T-helper 2 cell treated with Interferon-gamma antibody and Interleukin-4, amounts not matched to agents 5 μg/mL and 100 μg/mL, for 36 hours (primary cell): ENCODE data around the gene CPNE6.

Experiments used
- DNase-seq: peaks from one replicate; pipeline ENCODE4 v3.0.0; 2021; ENCODE audit warnings: low spot score
- H3K27ac Mint-ChIP-seq: one replicate; pipeline ENCODE4 v1.8.0; 2021; ENCODE audit warnings: mild to moderate bottlenecking, mixed read lengths
- H3K27me3 Mint-ChIP-seq: one replicate; pipeline ENCODE4 v1.8.0; 2021; ENCODE audit warnings: low read depth, mixed read lengths
- H3K36me3 Mint-ChIP-seq: one replicate; pipeline ENCODE4 v1.8.0; 2021; ENCODE audit warnings: low read depth, mixed read lengths
- H3K4me1 Mint-ChIP-seq: one replicate; pipeline ENCODE4 v1.8.0; 2021; ENCODE audit warnings: low read depth, mixed read lengths
- H3K4me3 Mint-ChIP-seq: one replicate; pipeline ENCODE4 v1.8.0; 2022; ENCODE audit warnings: mild to moderate bottlenecking, moderate library complexity, mixed read lengths
- H3K9me3 Mint-ChIP-seq: one replicate; pipeline ENCODE4 v1.8.0; 2021; ENCODE audit warnings: mixed read lengths

The CPNE6 gene

GRCh38 chr14:24051176-24051788 lies 20.1 kb upstream of the CPNE6 start:
- H3K9me3 Mint-ChIP-seq: no peaks in the 10 kb centered on the region
- no peak for DNase-seq
- H3K4me1 Mint-ChIP-seq: peaks cover 17% of the 10 kb centered on the region
- H3K4me3 Mint-ChIP-seq: peak overlapping the region; percentile 78
- H3K36me3 Mint-ChIP-seq: no peaks in the 10 kb centered on the region
- H3K27ac Mint-ChIP-seq: no peak overlapping the region
- peaks cover 33% of the 10 kb centered on the region for H3K27me3 Mint-ChIP-seq

GRCh38 chr14:24051789-24052655 lies 19.3 kb upstream of the CPNE6 start, which contains the start of gene CARMIL3:
CARMIL3 (plus strand) TSS chr14:24052009; CDS start chr14:24052154, 145 bp downstream.
- Mint-ChIP-seq H3K27ac (no peak within 1 kb of the TSS), H3K4me1 (peaks cover 17% of the 10 kb centered on the region), H3K36me3 (no peaks in the 10 kb centered on the region), H3K4me3 (peak within 1 kb of the TSS; percentile 78), H3K9me3 (no peaks in the 10 kb centered on the region), H3K27me3 (peaks cover 31% of the 10 kb centered on the region)
- peak; percentile 63 for DNase-seq

- peak; percentile 72 for DNase-seq
- Mint-ChIP-seq H3K4me3 (peak overlapping the region; percentile 61), H3K27me3 (peaks cover 29% of the 10 kb centered on the region), H3K27ac (no peak overlapping the region), H3K4me1 (peaks cover 17% of the 10 kb centered on the region), H3K36me3 (no peaks in the 10 kb centered on the region), H3K9me3 (no peaks in the 10 kb centered on the region)
Observed at GRCh38 chr14:24052656-24053547, 18.5 kb upstream of the CPNE6 start.

- no peak for DNase-seq
- Mint-ChIP-seq H3K27ac (peak overlapping the region; percentile 17), H3K36me3 (no peaks in the 10 kb centered on the region), H3K27me3 (peaks cover 23% of the 10 kb centered on the region), H3K4me1 (peaks cover 15% of the 10 kb centered on the region), H3K4me3 (peak overlapping the region; percentile 61), H3K9me3 (no peaks in the 10 kb centered on the region)
Observed at GRCh38 chr14:24053548-24054323, 17.6 kb upstream of the CPNE6 start.

- Mint-ChIP-seq H3K27ac (no peak overlapping the region), H3K9me3 (no peaks in the 10 kb centered on the region), H3K36me3 (no peaks in the 10 kb centered on the region), H3K27me3 (peaks cover 20% of the 10 kb centered on the region), H3K4me3 (no peak overlapping the region), H3K4me1 (peaks cover 15% of the 10 kb centered on the region)
- DNase-seq: no peak
Observed at GRCh38 chr14:24054324-24054641, 17.1 kb upstream of the CPNE6 start.

- Mint-ChIP-seq H3K9me3 (no peaks in the 10 kb centered on the region), H3K27ac (peak overlapping the region; percentile 18), H3K4me3 (no peak overlapping the region), H3K4me1 (peaks cover 15% of the 10 kb centered on the region), H3K36me3 (no peaks in the 10 kb centered on the region), H3K27me3 (peaks cover 20% of the 10 kb centered on the region)
- no peak for DNase-seq
Observed at GRCh38 chr14:24054646-24055045, 16.7 kb upstream of the CPNE6 start.

- no peaks in the 10 kb centered on the region for H3K36me3 Mint-ChIP-seq
- H3K4me3 Mint-ChIP-seq: no peak overlapping the region
- H3K27ac Mint-ChIP-seq: peak overlapping the region; percentile 15
- H3K4me1 Mint-ChIP-seq: peaks cover 12% of the 10 kb centered on the region
- H3K9me3 Mint-ChIP-seq: no peaks in the 10 kb centered on the region
- no peak for DNase-seq
- peaks cover 10% of the 10 kb centered on the region for H3K27me3 Mint-ChIP-seq
Observed at GRCh38 chr14:24055971-24056799, 15.2 kb upstream of the CPNE6 start.

- no peak for DNase-seq
- Mint-ChIP-seq H3K36me3 (no peaks in the 10 kb centered on the region), H3K27ac (no peak overlapping the region), H3K4me3 (no peak overlapping the region), H3K4me1 (peaks cover 11% of the 10 kb centered on the region), H3K9me3 (no peaks in the 10 kb centered on the region), H3K27me3 (peaks cover 10% of the 10 kb centered on the region)
Observed at GRCh38 chr14:24056800-24057184, 14.6 kb upstream of the CPNE6 start.

- Mint-ChIP-seq H3K4me1 (peaks cover 11% of the 10 kb centered on the region), H3K36me3 (no peaks in the 10 kb centered on the region), H3K9me3 (no peaks in the 10 kb centered on the region)
Observed at GRCh38 chr14:24057271-24057670, 14.1 kb upstream of the CPNE6 start.

GRCh38 chr14:24057867-24058259 lies 13.5 kb upstream of the CPNE6 start:
- DNase-seq: no peak
- no peaks in the 10 kb centered on the region for H3K9me3 Mint-ChIP-seq
- no peaks in the 10 kb centered on the region for H3K36me3 Mint-ChIP-seq
- H3K27ac Mint-ChIP-seq: peak overlapping the region; percentile 66
- H3K4me1 Mint-ChIP-seq: peaks cover 8% of the 10 kb centered on the region
- H3K4me3 Mint-ChIP-seq: no peak overlapping the region
- H3K27me3 Mint-ChIP-seq: peaks cover 7% of the 10 kb centered on the region

More at GRCh38 chr14:24057271-24057670, 14.1 kb upstream of the CPNE6 start:
- H3K4me3 Mint-ChIP-seq: no peak overlapping the region
- no peak for DNase-seq
- H3K27me3 Mint-ChIP-seq: peaks cover 10% of the 10 kb centered on the region
- no peak overlapping the region for H3K27ac Mint-ChIP-seq

GRCh38 chr14:24058260-24058950 lies 13.0 kb upstream of the CPNE6 start:
- Mint-ChIP-seq H3K27me3 (peaks cover 2% of the 10 kb centered on the region), H3K4me3 (no peak overlapping the region), H3K27ac (peak overlapping the region; percentile 66), H3K4me1 (peaks cover 3% of the 10 kb centered on the region), H3K36me3 (no peaks in the 10 kb centered on the region), H3K9me3 (no peaks in the 10 kb centered on the region)
- DNase-seq: peak; percentile 35

GRCh38 chr14:24058951-24059475 lies 12.3 kb upstream of the CPNE6 start:
- Mint-ChIP-seq H3K4me3 (no peak overlapping the region), H3K9me3 (no peaks in the 10 kb centered on the region), H3K36me3 (no peaks in the 10 kb centered on the region), H3K27ac (no peak overlapping the region), H3K27me3 (peaks cover 2% of the 10 kb centered on the region), H3K4me1 (no peaks in the 10 kb centered on the region)
- no peak for DNase-seq
